Measurements from ENCODE around the gene PLTP. TPM values are rescaled to one million over a fixed set of nuclear protein-coding genes. Genes with fewer than 3 reads are reported as not detected.
"Not testable (repeated sequence)": the region's sequence is repeated elsewhere in the genome, so short reads cannot be mapped to it uniquely, and the experiment has no call there.

Gene PLTP
- 2.1 and 3.9 TPM in 2 replicates for total RNA-seq (2014; rRNA removed; shearing (Covaris generic))

DNA sequence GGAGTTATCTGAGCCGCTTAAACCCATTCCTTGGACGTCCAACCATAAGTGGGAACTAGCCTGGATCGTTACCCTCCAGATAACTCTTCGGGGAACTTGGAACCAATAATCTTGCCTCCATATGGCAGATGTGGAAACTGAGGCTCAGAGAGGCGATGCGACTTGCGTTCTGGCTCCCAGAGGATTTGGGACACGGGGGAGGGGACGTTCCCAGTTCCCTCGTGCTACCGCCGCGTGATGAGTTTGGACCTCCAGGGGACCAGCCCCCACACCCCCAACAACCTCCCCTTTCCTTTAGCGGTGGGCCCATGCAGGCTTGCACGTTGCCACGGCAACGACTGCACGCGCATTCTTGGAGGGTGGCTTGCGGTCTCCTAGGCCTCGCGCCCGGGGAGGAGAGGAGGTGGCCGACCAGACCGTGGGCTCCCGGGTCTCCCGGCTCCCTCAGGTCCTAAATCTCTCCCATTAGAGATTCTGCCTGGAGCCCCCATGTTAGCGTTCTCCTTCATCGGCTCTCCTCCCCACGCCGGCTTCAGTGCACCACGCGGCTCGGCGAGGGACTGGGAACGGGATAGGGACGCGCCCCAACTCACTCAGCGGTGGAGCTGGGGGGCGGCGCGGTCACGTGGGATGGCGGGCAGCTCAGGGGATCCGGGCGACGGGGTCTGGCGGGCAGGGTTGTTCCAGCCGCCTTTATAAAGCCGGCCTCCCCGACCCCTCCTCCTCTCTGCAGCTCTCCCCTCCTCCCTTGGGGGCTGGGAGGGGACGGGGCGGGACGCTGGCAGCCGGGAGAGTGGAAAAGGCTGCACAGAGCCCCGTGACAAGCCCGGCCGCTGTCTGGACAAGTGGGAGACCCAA, at the start of gene PLTP:
TSS of gene PLTP (minus strand) at position 670 of the 858 bp plus-strand sequence. CDS start 703 bp downstream, outside the sequence.
- no peak for DNase-seq (ENCODE audit: low spot score)

- no peak for DNase-seq (ENCODE audit: low spot score)
Observed at GRCh38 chr20:45959956-45960630, 48.1 kb upstream of the PLTP start.

- DNase-seq (ENCODE audit: low spot score) = no peak
Observed at GRCh38 chr20:45959126-45959525, 47.2 kb upstream of the PLTP start.

- DNase-seq (ENCODE audit: low spot score) = no peak
Observed at GRCh38 chr20:45958593-45958992, 46.6 kb upstream of the PLTP start.

- no peak for DNase-seq (ENCODE audit: low spot score)
Observed at GRCh38 chr20:45957021-45957941, 45.3 kb upstream of the PLTP start.

DNA sequence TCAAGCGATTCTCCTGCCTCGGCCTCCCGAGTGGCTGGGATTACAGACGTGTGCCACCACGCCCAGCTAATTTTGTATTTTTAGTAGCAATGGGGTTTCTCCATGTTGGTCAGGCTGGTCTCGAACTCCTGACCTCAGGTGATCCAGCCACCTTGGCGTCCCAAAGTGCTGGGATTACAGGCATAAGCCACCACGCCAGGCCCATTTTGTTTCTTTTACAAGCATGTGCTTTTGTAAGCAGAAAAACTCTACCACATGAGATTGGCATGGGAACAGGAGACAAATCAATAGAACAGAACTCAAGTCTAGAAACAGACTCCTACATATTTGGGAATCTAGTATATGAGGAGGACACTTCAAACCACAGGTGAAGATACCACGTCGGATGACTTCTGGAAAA, 44.4 kb upstream of the PLTP start:
- not testable (repeated sequence) for DNase-seq (ENCODE audit: low spot score)

DNA sequence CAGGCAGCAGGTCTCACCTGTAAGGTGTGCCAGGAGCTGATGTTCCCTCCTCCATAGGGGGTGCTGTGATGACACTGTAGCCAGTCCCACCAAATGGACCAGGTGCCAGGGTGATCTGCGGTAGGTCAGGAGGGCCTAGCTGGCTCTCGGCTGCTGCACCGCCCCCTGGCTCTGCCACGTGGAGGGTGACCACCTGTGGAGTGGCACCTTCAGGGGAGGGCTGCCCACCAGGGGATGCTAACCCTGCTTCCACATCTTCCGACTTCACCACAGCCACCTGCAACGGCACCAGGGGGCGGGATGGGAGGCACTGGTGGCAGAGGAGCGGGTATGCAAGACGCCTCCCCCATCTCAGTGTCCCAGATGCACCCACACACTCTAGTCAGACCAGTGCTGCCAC, 41.7 kb upstream of the PLTP start:
- DNase-seq (ENCODE audit: low spot score) = no peak

- DNase-seq (ENCODE audit: low spot score) = no peak
Observed at GRCh38 chr20:45952861-45953260, 40.9 kb upstream of the PLTP start.

DNA sequence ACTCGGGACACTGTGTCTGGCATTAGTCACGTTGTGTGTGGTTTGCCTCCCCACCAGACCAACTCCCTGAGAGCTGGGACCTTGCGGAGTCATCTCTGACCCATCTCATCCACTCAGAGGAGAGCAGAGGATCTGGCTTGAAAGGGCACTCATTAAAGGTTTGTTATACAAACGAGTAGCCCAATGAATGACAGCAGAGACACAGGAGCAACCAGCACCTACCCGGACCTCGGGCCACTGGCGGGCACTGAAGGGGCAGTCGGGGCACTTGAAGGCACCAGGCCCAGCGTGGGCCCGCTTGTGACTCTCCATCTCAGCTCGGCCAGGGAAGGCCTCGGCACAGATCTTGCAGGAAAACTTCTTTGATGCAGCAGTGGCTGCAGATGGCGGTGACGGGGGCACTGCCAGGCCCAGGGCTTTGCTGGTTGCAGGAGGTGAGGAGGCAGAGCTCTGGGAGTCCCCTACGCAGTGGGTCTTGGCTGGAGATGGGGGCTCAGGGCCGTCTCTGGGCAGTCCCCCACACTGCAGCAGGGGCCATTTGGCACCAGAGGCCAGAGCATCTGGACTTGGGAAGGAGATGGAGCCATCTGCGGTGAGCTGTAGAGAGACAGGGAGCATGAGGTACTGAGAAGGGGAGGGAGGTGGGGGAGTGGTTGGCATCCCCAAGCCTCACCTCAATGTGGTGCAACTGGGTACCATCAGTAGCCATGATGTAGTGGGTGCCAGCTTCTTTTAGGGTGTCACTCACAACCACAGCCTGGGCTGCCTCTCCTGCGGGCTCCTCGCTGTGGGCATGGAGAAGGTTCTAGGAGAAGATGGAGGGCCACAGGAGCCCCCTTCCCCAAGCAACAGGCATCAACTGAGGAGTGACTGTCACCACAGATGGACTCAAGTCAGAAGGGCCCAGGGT, 40.2 kb upstream of the PLTP start:
- DNase-seq (ENCODE audit: low spot score) = no peak

DNA sequence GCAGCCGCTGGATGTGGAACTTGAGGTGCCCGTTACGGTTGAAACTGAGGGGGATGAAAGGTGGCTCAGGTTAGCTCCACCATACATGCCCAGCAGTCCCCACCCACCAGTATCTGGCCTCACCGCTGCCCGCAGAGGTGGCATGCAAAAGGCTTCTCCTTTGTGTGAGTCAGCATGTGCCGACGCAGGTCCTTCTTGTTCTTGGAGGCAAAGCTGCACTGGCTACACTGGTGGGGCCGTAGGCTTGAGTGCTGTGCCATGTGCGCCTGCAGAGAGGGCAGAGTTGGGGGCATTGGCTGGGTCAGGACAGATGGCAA, 38.3 kb upstream of the PLTP start:
- DNase-seq (ENCODE audit: low spot score) = no peak

DNA sequence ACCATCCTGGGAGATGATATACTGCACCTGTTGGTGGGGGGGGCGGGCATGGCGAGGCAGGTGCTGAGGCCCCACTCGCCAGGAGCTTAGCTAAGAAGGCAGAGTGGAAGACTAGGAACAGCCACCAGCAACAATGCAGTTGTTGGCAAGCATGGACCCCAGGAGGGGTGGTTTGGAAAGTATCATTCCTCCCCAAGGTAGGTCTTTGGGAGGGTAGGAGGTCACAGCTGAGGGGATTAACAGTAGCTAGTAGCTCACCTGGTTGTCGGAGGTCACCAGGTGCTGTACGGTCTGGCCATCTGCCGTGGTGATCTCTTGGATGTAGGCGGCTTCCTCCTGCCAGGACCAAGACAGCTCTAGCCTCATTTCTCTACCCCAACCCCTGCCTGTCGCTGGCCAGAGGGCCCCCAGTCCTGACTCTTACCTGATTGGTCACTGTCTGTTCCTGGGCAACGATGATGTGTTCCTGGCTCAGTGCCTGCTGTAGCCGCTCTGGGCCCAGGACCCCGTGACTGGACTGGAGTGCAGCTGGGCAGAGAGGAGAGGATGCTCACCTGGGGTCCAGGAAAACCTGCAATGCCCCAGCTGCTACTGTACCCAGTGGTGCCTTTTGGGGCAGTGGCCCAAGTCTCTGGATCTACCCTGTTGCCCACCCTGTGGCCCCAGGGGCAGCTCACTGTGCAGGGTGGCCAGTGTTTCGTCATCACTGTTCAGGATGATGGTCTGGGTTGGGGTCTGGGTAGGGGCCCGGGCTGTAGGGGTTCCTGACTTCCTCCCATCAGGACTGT, 37.8 kb upstream of the PLTP start:
- no peak for DNase-seq (ENCODE audit: low spot score)

- DNase-seq (ENCODE audit: low spot score) = no peak
Observed at GRCh38 chr20:45948742-45949541, 37.0 kb upstream of the PLTP start.

DNA sequence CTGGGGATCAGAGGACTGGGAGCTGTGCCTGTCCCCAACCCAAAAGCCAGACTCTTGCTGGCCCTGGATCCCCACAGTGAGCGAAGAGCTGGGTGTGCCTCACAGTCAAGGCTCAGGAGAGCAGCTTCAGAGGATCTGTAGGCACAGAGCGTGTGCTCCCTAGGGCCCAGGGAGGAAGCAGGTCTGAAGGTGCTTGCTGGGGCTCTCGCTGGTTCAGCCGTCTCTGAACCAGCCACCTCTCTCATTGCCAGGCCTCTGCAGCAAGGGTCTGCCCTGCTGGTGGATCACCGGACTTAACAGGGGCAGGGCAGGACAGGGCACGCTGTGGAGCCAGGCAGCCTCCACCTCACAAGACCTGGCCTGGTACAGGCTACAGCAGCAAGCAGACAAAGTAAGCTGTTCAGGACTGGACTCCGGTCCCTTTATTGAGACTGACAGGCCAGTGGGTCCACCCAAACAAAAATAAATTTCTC, 36.3 kb upstream of the PLTP start:
- no peak for DNase-seq (ENCODE audit: low spot score)

- DNase-seq (ENCODE audit: low spot score) = no peak
Observed at GRCh38 chr20:45947110-45947866, 35.3 kb upstream of the PLTP start.

- peak; percentile 59 for DNase-seq (ENCODE audit: low spot score)
Observed at GRCh38 chr20:45946149-45946970, 34.4 kb upstream of the PLTP start.

GRCh38 chr20:45945678-45946148, 33.8 kb upstream of the PLTP start:
- peak; percentile 95 for DNase-seq (ENCODE audit: low spot score)

DNA sequence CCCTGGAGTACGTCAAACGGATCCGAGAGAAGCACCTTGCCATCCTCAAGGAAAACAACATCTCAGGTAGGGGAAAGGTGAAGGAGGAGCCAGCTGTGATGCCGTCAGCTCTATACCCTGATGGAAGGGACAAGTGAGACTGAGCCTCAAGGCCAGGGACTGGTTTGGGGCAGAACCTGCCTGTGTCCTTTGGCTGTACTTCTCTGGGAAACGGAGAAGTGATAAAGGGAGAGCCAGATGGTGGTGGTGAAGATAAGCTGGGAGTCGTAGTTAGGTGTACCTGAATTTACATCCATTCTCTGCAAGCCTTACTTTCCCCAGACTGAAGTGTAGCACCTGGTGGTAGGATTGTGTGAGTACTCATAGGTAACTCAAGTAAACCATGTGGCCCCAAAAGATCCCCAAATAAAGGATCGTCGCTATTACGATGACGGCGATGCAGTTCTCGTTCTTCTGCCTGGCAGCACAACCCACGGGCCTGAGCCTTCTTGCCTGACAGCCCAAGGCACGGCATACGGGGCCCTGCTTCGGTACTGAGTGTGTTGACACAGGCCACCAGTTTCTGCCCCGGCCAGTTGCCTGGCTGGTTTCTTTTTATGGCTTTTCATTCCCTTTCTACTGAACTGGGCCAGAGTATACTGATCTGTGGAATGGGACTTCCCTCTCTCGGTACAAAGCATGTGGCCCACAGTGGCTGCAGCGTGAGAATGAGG, 33.2 kb upstream of the PLTP start:
- no peak for DNase-seq (ENCODE audit: low spot score)

All from A172 (cell line).